Stimulated activated CD8-positive, alpha-beta memory T cell treated with anti-CD3 and anti-CD28 coated beads, Interleukin-4, amount 100 ng/mL, for 1 hour (primary cell): Measurements from ENCODE around the gene MYMX.
"Not testable (repeated sequence)": the region's sequence is repeated elsewhere in the genome, so short reads cannot be mapped to it uniquely, and the experiment has no call there.

Experiments
- DNase-seq, 2 donors: peaks; one replicate each; pipeline ENCODE4 v3.0.0-alpha.2; 2020; ENCODE audit warnings: low read depth in 2 of 2, low spot score in 1 of 2

The MYMX gene

GRCh38 chr6:44185953-44186634 is 30.6 kb upstream of the MYMX start:
- no peak for DNase-seq

GRCh38 chr6:44186635-44187025 is 30.1 kb upstream of the MYMX start:
- DNase-seq, result no peak

- DNase-seq, result no peak
Observed at GRCh38 chr6:44188819-44189218, 27.9 kb upstream of the MYMX start.

GRCh38 chr6:44189257-44189656 is 27.5 kb upstream of the MYMX start:
- no peak for DNase-seq

- DNase-seq, result no peak
Observed at GRCh38 chr6:44190715-44191114, 26.0 kb upstream of the MYMX start.

GRCh38 chr6:44192428-44193041 is 24.2 kb upstream of the MYMX start:
- no peak for DNase-seq

- DNase-seq, result no peak
Observed at GRCh38 chr6:44193307-44193910, 23.3 kb upstream of the MYMX start.

GRCh38 chr6:44194326-44194725 is 22.4 kb upstream of the MYMX start:
- DNase-seq, result no peak

- not testable (repeated sequence) for DNase-seq
Observed at GRCh38 chr6:44196351-44196750, 20.4 kb upstream of the MYMX start.

- DNase-seq, result no peak
Observed at GRCh38 chr6:44198684-44199083, 18.0 kb upstream of the MYMX start.

GRCh38 chr6:44199883-44200282 is 16.8 kb upstream of the MYMX start:
- no peak for DNase-seq

- DNase-seq, result no peak
Observed at GRCh38 chr6:44201200-44201599, 15.5 kb upstream of the MYMX start.

- DNase-seq, result no peak
Observed at GRCh38 chr6:44201638-44202303, 15.0 kb upstream of the MYMX start.

- no peak for DNase-seq
Observed at GRCh38 chr6:44202332-44202971, 14.3 kb upstream of the MYMX start.

- DNase-seq, result no peak
Observed at GRCh38 chr6:44202972-44203750, 13.6 kb upstream of the MYMX start.

- DNase-seq, result no peak
Observed at GRCh38 chr6:44203955-44204354, 12.8 kb upstream of the MYMX start.

GRCh38 chr6:44207966-44208365 is 8.8 kb upstream of the MYMX start:
- DNase-seq, result no peak

- DNase-seq, result no peak
Observed at GRCh38 chr6:44211284-44211683, 5.4 kb upstream of the MYMX start.

- DNase-seq, result no peak
Observed at GRCh38 chr6:44214307-44214706, 2.4 kb upstream of the MYMX start.

GRCh38 chr6:44217332-44218143 is 812 bp downstream of the MYMX start:
- DNase-seq, result no peak
